Osteocyte (in vitro differentiated cells): ENCODE measurements around the gene CDC34. TPM values are rescaled to one million over a fixed set of nuclear protein-coding genes. Genes with fewer than 3 reads are reported as not detected.

Experiments used
- DNase-seq: peaks from one replicate; pipeline ENCODE4 v3.0.0; 2021; ENCODE audit warnings: mixed read lengths; ENCODE audit not compliant: unreplicated experiment; ENCODE audit errors: extremely low spot score
- H3K27ac Mint-ChIP-seq: one replicate; pipeline ENCODE4 v1.8.0; 2021; ENCODE audit warnings: mild to moderate bottlenecking, mixed read lengths; ENCODE audit not compliant: unreplicated experiment
- H3K27me3 Mint-ChIP-seq: one replicate; pipeline ENCODE4 v1.8.0; 2021; ENCODE audit warnings: mixed read lengths; ENCODE audit not compliant: unreplicated experiment
- H3K36me3 Mint-ChIP-seq: one replicate; pipeline ENCODE4 v1.8.0; 2021; ENCODE audit warnings: mixed read lengths; ENCODE audit not compliant: unreplicated experiment
- H3K4me1 Mint-ChIP-seq: one replicate; pipeline ENCODE4 v1.8.0; 2021; ENCODE audit warnings: mixed read lengths; ENCODE audit not compliant: unreplicated experiment
- H3K4me3 Mint-ChIP-seq: one replicate; pipeline ENCODE4 v1.8.0; 2021; ENCODE audit warnings: mild to moderate bottlenecking, moderate library complexity, mixed read lengths; ENCODE audit not compliant: unreplicated experiment
- H3K9me3 Mint-ChIP-seq: one replicate; pipeline ENCODE4 v1.8.0; 2021; ENCODE audit warnings: mixed read lengths; ENCODE audit not compliant: unreplicated experiment
- total RNA-seq: library from RNA; stranded (reverse); gene quantifications from 2 replicates; pipeline ENCODE4 v1.2.1, GENCODE V29; 2021
- TF ChIP-seq, protein P1 (sequence below): fragments of 200-600 bp; sonication (generic); IDR thresholded peaks from 2 replicates; pipeline ENCODE4 v1.5.0; 2021; ENCODE audit warnings: antibody characterized with exemption, mild to moderate bottlenecking, moderate library complexity

Gene CDC34
- total RNA-seq, 1 donor from 2014 or later = 65.3 TPM

GRCh38 chr19:512547-513365, 18.8 kb upstream of the CDC34 start:
- no peaks in the 10 kb centered on the region for H3K9me3 Mint-ChIP-seq
- DNase-seq = no peak
- peaks cover 4% of the 10 kb centered on the region for H3K36me3 Mint-ChIP-seq
- no peaks in the 10 kb centered on the region for H3K27me3 Mint-ChIP-seq
- peaks cover 27% of the 10 kb centered on the region for H3K4me1 Mint-ChIP-seq
- H3K27ac Mint-ChIP-seq = no peak overlapping the region
- H3K4me3 Mint-ChIP-seq = no peak overlapping the region
- TF ChIP-seq, protein P1, sequence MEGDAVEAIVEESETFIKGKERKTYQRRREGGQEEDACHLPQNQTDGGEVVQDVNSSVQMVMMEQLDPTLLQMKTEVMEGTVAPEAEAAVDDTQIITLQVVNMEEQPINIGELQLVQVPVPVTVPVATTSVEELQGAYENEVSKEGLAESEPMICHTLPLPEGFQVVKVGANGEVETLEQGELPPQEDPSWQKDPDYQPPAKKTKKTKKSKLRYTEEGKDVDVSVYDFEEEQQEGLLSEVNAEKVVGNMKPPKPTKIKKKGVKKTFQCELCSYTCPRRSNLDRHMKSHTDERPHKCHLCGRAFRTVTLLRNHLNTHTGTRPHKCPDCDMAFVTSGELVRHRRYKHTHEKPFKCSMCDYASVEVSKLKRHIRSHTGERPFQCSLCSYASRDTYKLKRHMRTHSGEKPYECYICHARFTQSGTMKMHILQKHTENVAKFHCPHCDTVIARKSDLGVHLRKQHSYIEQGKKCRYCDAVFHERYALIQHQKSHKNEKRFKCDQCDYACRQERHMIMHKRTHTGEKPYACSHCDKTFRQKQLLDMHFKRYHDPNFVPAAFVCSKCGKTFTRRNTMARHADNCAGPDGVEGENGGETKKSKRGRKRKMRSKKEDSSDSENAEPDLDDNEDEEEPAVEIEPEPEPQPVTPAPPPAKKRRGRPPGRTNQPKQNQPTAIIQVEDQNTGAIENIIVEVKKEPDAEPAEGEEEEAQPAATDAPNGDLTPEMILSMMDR = no peak

DNA sequence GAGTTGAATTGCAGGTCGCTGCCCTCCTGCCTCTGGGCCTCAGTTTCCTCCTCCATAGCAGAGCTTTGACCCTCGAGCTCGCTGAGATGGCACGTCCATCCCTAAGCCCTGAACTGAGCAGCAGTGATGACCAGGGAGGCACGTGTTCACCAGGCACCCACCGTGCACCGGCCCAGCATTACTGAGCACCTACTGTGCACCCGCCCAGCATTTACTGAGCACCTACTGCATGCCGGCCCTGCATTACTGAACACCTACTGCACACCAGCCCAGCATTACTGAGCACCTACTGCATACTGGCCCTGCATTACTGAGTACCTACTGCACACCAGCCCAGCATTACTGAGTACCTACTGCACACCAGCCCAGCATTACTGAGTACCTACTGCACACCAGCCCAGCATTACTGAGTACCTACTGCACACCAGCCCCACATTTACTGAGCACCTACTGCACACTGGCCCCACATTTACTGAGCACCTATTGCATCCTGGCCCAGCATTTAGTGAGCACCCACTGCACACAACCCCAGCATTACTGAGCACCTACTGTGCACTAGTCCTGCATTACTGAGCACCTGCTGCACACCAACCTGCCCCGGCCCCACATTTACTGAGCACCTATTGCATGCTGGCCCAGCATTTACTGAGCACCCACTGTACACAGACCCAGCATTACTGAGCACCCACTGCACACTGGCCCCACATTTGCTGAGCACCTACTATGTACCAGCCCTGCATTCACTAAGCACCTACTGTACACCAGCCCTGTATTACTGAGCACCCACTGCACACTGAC, 18.0 kb upstream of the CDC34 start:
- Mint-ChIP-seq H3K9me3 (no peaks in the 10 kb centered on the region), H3K27ac (no peak overlapping the region), H3K4me3 (no peak overlapping the region), H3K4me1 (peaks cover 19% of the 10 kb centered on the region), H3K36me3 (peaks cover 4% of the 10 kb centered on the region), H3K27me3 (no peaks in the 10 kb centered on the region)
- TF ChIP-seq, protein P1 = no peak
- no peak for DNase-seq

GRCh38 chr19:514166-514663, 17.3 kb upstream of the CDC34 start:
- Mint-ChIP-seq H3K36me3 (no peaks in the 10 kb centered on the region), H3K9me3 (no peaks in the 10 kb centered on the region), H3K4me3 (no peak overlapping the region), H3K4me1 (peaks cover 15% of the 10 kb centered on the region), H3K27ac (no peak overlapping the region), H3K27me3 (no peaks in the 10 kb centered on the region)
- TF ChIP-seq, protein P1 = no peak
- DNase-seq = no peak

- no peak overlapping the region for H3K27ac Mint-ChIP-seq
- no peaks in the 10 kb centered on the region for H3K27me3 Mint-ChIP-seq
- TF ChIP-seq, protein P1 = no peak
- DNase-seq = no peak
- no peak overlapping the region for H3K4me3 Mint-ChIP-seq
- H3K9me3 Mint-ChIP-seq = no peaks in the 10 kb centered on the region
- peaks cover 4% of the 10 kb centered on the region for H3K4me1 Mint-ChIP-seq
- no peaks in the 10 kb centered on the region for H3K36me3 Mint-ChIP-seq
These were observed 13.6 kb upstream of the CDC34 start for GRCh38 chr19:517721-518597.
